Measurements from ENCODE around the gene PTPRH. TPM values are rescaled to one million over a fixed set of nuclear protein-coding genes. Genes with fewer than 3 reads are reported as not detected.
A peak's percentile ranks its signal among the peaks of the same experiment; 100 is the strongest.

PTPRH gene
- total RNA-seq, 5 donors from 2014 or later (not counting 1 experiment from before 2014, with no cell fraction given) = 0.16 to 1.1 (median 0.51) TPM; not detected in 2

GRCh38 chr19:55152017-55152416, 57.3 kb downstream of the PTPRH start:
- Histone ChIP-seq H3K4me3 (ENCODE audit: control insufficient read depth in 1 of 2, extremely low read depth in 1 of 2, low read length in 1 of 2) (no peak overlapping the region), H3K27me3 (replicated peaks in 1 of 2; ENCODE audit: control insufficient read depth in 2 of 2, extremely low read depth in 1 of 2, insufficient read depth in 2 of 2, low read length in 1 of 2) (peaks cover 2 to 50% of the 10 kb centered on the region in 2 experiments), H3K9me3 (peaks cover 3% of the 10 kb centered on the region), H3K4me1 (ENCODE audit: control insufficient read depth in 1 of 2, extremely low read depth in 1 of 2, insufficient read depth in 2 of 2, low read length in 2 of 2) (peaks cover 3 to 28% of the 10 kb centered on the region in 2 experiments), H3K27ac (ENCODE audit: low read length) (peak overlapping the region; percentile 79), H3K36me3 (ENCODE audit: control insufficient read depth in 2 of 2, extremely low read depth in 1 of 2, insufficient read depth in 1 of 2, low read length in 1 of 2) (no peaks in the 10 kb centered on the region)
- no peaks in the 10 kb centered on the region for H3K36me3 Mint-ChIP-seq
- no peak overlapping the region for H3K4me3 Mint-ChIP-seq
- peaks cover 23 to 26% (median 24%) of the 10 kb centered on the region in 3 donors for H3K4me1 Mint-ChIP-seq
- CTCF ChIA-PET = no interaction called here
- peak overlapping the region; percentile 85 to 91 for H3K27ac Mint-ChIP-seq
- H3K9me3 Mint-ChIP-seq = peaks cover 7 to 16% (median 8%) of the 10 kb centered on the region in 3 donors
- DNase-seq (no peak), ATAC-seq (replicated peaks in 1 of 4) (peak in 1 of 4 experiments; percentile 10)
- POLR2A ChIA-PET = no interaction called here
- peaks cover 23 to 41% of the 10 kb centered on the region in 2 donors for H3K27me3 Mint-ChIP-seq

GRCh38 chr19:55149078-55150003, 60.0 kb downstream of the PTPRH start, which contains the start of gene TNNT1:
TNNT1 (minus strand) TSS chr19:55149206; CDS start chr19:55147157, 2,049 bp downstream.
- 36% methylated on average over 9 of the region's 18 CpGs for WGBS (ENCODE audit: insufficient coverage)
- CTCF ChIA-PET = no interaction called here
- H3K9me3 Mint-ChIP-seq = peaks cover 7 to 14% (median 8%) of the 10 kb centered on the region in 3 donors

GRCh38 chr19:55147545-55148251, 61.6 kb downstream of the PTPRH start:
- Mint-ChIP-seq H3K27me3 (peaks cover 51 to 59% of the 10 kb centered on the region in 2 donors), H3K36me3 (no peaks in the 10 kb centered on the region), H3K4me1 (peaks cover 9 to 12% (median 10%) of the 10 kb centered on the region in 3 donors), H3K9me3 (peaks cover 7 to 10% (median 8%) of the 10 kb centered on the region in 3 donors), H3K4me3 (no peak overlapping the region), H3K27ac (no peak overlapping the region)
- peaks cover 2 to 71% of the 10 kb centered on the region in 2 experiments for H3K27me3 ChIP-seq (replicated peaks in 1 of 2; ENCODE audit: control insufficient read depth in 2 of 2, extremely low read depth in 1 of 2, insufficient read depth in 2 of 2, low read length in 1 of 2)
- peaks cover 3% of the 10 kb centered on the region for H3K9me3 ChIP-seq
- WGBS (ENCODE audit: insufficient coverage) = 47% methylated on average over 3 of the region's 9 CpGs
- ChIA-PET CTCF (interaction anchor here in 1 of 2 donors (0.6 to 1.3 kb wide), 2 partner anchors 356 to 361 kb away, joined by 3 to 4 read pairs; no protein-coding TSS in a partner anchor), POLR2A (no interaction called here)
- no peak overlapping the region for H3K4me3 ChIP-seq (ENCODE audit: control insufficient read depth in 1 of 2, extremely low read depth in 1 of 2, low read length in 1 of 2)
- H3K27ac ChIP-seq (ENCODE audit: low read length) = no peak overlapping the region
- peaks cover 3 to 24% of the 10 kb centered on the region in 2 experiments for H3K4me1 ChIP-seq (ENCODE audit: control insufficient read depth in 1 of 2, extremely low read depth in 1 of 2, insufficient read depth in 2 of 2, low read length in 2 of 2)
- ATAC-seq (replicated peaks in 1 of 4) = no peak
- H3K36me3 ChIP-seq (ENCODE audit: control insufficient read depth in 2 of 2, extremely low read depth in 1 of 2, insufficient read depth in 1 of 2, low read length in 1 of 2) = no peaks in the 10 kb centered on the region
- no peak for DNase-seq

More at GRCh38 chr19:55149078-55150003, 60.0 kb downstream of the PTPRH start, which contains the start of gene TNNT1:
- no peaks in the 10 kb centered on the region for H3K36me3 Mint-ChIP-seq
- no peak within 1 kb of the TSS for H3K4me3 ChIP-seq (ENCODE audit: control insufficient read depth in 1 of 2, extremely low read depth in 1 of 2, low read length in 1 of 2)
- H3K9me3 ChIP-seq = peaks cover 3% of the 10 kb centered on the region
- H3K27ac Mint-ChIP-seq = peak within 1 kb of the TSS in 1 of 2 donors; percentile 27
- POLR2A ChIA-PET = no interaction called here
- no peak within 1 kb of the TSS for H3K27ac ChIP-seq (ENCODE audit: low read length)
- peak within 1 kb of the TSS in 1 of 3 donors; percentile 29 for H3K4me3 Mint-ChIP-seq
- DNase-seq = no peak
- H3K27me3 Mint-ChIP-seq = peaks cover 41 to 44% of the 10 kb centered on the region in 2 donors
- H3K4me1 ChIP-seq (ENCODE audit: control insufficient read depth in 1 of 2, extremely low read depth in 1 of 2, insufficient read depth in 2 of 2, low read length in 2 of 2) = peaks cover 3 to 30% of the 10 kb centered on the region in 2 experiments
- H3K27me3 ChIP-seq (replicated peaks in 1 of 2; ENCODE audit: control insufficient read depth in 2 of 2, extremely low read depth in 1 of 2, insufficient read depth in 2 of 2, low read length in 1 of 2) = peaks cover 2 to 55% of the 10 kb centered on the region in 2 experiments
- no peaks in the 10 kb centered on the region for H3K36me3 ChIP-seq (ENCODE audit: control insufficient read depth in 2 of 2, extremely low read depth in 1 of 2, insufficient read depth in 1 of 2, low read length in 1 of 2)
- ATAC-seq (replicated peaks in 1 of 4) = no peak
- H3K4me1 Mint-ChIP-seq = peaks cover 17 to 20% (median 20%) of the 10 kb centered on the region in 3 donors

- no peak overlapping the region for H3K27ac ChIP-seq (ENCODE audit: low read length)
- ChIA-PET POLR2A (no interaction called here), CTCF (interaction anchor here (0.6 to 1.3 kb wide), 6 partner anchors 328 to 1051 kb away, joined by 3 to 5 read pairs (median 3); no protein-coding TSS in a partner anchor)
- Mint-ChIP-seq H3K36me3 (no peaks in the 10 kb centered on the region), H3K4me3 (no peak overlapping the region), H3K27me3 (peaks cover 51 to 63% of the 10 kb centered on the region in 2 donors), H3K27ac (no peak overlapping the region), H3K9me3 (peaks cover 1 to 5% (median 3%) of the 10 kb centered on the region in 3 donors), H3K4me1 (peaks cover 4 to 5% (median 4%) of the 10 kb centered on the region in 3 donors)
- H3K9me3 ChIP-seq = peaks cover under 1% of the 10 kb centered on the region
- peaks cover 0 to 17% of the 10 kb centered on the region in 2 experiments for H3K4me1 ChIP-seq (ENCODE audit: control insufficient read depth in 1 of 2, extremely low read depth in 1 of 2, insufficient read depth in 2 of 2, low read length in 2 of 2)
- WGBS (ENCODE audit: insufficient coverage) = 5% methylated on average over 17 of the region's 27 CpGs
- no peaks in the 10 kb centered on the region for H3K36me3 ChIP-seq (ENCODE audit: control insufficient read depth in 2 of 2, extremely low read depth in 1 of 2, insufficient read depth in 1 of 2, low read length in 1 of 2)
- DNase-seq (no peak), ATAC-seq (replicated peaks in 1 of 4) (no peak)
- H3K27me3 ChIP-seq (replicated peaks in 1 of 2; ENCODE audit: control insufficient read depth in 2 of 2, extremely low read depth in 1 of 2, insufficient read depth in 2 of 2, low read length in 1 of 2) = peaks cover 4 to 80% of the 10 kb centered on the region in 2 experiments
- no peak overlapping the region for H3K4me3 ChIP-seq (ENCODE audit: control insufficient read depth in 1 of 2, extremely low read depth in 1 of 2, low read length in 1 of 2)
These were observed 62.5 kb downstream of the PTPRH start for GRCh38 chr19:55146705-55147273.

GRCh38 chr19:55146078-55146704, 63.1 kb downstream of the PTPRH start:
- H3K27ac Mint-ChIP-seq = no peak overlapping the region
- Histone ChIP-seq H3K27me3 (replicated peaks in 1 of 2; ENCODE audit: control insufficient read depth in 2 of 2, extremely low read depth in 1 of 2, insufficient read depth in 2 of 2, low read length in 1 of 2) (peaks cover 4 to 86% of the 10 kb centered on the region in 2 experiments), H3K27ac (ENCODE audit: low read length) (no peak overlapping the region), H3K36me3 (ENCODE audit: control insufficient read depth in 2 of 2, extremely low read depth in 1 of 2, insufficient read depth in 1 of 2, low read length in 1 of 2) (no peaks in the 10 kb centered on the region), H3K4me1 (ENCODE audit: control insufficient read depth in 1 of 2, extremely low read depth in 1 of 2, insufficient read depth in 2 of 2, low read length in 2 of 2) (peaks cover 0 to 17% of the 10 kb centered on the region in 2 experiments), H3K4me3 (ENCODE audit: control insufficient read depth in 1 of 2, extremely low read depth in 1 of 2, low read length in 1 of 2) (no peak overlapping the region), H3K9me3 (no peaks in the 10 kb centered on the region)
- no peaks in the 10 kb centered on the region for H3K36me3 Mint-ChIP-seq
- ATAC-seq (replicated peaks in 1 of 4) = peak in 1 of 4 experiments; percentile 44
- WGBS (ENCODE audit: insufficient coverage) = 1% methylated on average over 10 of the region's 41 CpGs
- no peak overlapping the region for H3K4me3 Mint-ChIP-seq
- peaks cover 52 to 68% of the 10 kb centered on the region in 2 donors for H3K27me3 Mint-ChIP-seq
- ChIA-PET POLR2A (no interaction called here), CTCF (interaction anchor here (0.6 to 0.8 kb wide), 4 partner anchors 24 to 1050 kb away, joined by 3 to 5 read pairs (median 3); no protein-coding TSS in a partner anchor)
- no peaks in the 10 kb centered on the region for H3K9me3 Mint-ChIP-seq
- DNase-seq = peak in 3 of 35 experiments; percentile 8 to 42 (median 15)
- H3K4me1 Mint-ChIP-seq = peaks cover 3 to 4% (median 3%) of the 10 kb centered on the region in 3 donors

All from T-cell (primary cell).